Astrocyte of the hippocampus (primary cell): ENCODE measurements around the gene ARHGEF26.

Experiments used
- DNase-seq: peaks from one replicate; pipeline ENCODE4 v3.0.0; 2011; ENCODE audit warnings: low read depth, low spot score

ARHGEF26 gene

GRCh38 chr3:154119951-154120350 lies 1.2 kb upstream of the ARHGEF26 start:
- DNase-seq: no peak

- peak; percentile 67 for DNase-seq
Observed at GRCh38 chr3:154121701-154122551, 736 bp downstream of the ARHGEF26 start.

DNA sequence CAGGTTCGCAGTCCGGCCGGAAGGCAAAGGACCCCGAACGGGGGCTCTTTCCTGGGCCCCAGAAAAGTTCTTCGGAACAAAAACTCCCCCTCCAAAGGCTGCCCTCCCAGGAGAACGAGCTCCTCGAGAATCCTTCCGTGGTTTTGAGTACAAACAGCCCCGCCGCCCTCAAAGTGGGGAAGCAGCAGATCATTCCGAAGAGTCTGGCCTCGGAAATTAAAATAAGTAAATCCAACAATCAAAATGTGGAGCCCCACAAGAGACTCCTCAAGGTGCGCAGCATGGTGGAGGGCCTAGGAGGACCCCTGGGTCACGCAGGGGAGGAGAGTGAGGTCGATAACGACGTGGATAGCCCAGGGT lies 1.3 kb downstream of the ARHGEF26 start:
- peak; percentile 39 for DNase-seq

DNA sequence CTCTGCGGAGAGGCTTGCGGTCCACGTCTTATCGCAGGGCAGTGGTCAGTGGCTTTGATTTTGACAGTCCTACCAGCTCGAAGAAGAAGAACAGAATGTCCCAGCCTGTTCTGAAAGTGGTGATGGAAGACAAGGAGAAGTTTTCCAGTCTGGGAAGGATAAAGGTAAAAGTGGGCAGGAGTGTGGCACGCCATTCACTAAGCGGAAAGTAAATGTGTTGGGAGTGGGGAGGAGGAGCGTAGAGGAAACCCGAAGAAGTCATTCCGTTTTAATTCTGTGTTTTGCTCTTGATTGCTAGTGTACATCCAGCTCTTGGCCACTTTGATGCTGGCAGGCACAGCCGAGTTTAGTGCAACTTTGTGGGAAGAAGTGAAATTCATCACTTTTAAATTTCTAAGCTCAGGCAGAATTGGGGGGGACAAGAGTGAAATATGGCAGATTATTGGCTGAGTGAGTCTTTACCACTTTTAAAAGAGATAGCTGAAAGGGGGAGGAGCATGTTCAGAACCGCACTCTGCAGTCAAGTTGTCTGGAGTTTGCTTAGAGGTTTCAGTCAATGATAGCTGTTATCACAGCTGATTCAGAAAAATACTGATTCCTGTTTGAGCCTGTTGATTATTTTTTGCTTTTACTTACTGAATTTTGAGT lies 1.8 kb downstream of the ARHGEF26 start:
- DNase-seq: peak; percentile 53

DNA sequence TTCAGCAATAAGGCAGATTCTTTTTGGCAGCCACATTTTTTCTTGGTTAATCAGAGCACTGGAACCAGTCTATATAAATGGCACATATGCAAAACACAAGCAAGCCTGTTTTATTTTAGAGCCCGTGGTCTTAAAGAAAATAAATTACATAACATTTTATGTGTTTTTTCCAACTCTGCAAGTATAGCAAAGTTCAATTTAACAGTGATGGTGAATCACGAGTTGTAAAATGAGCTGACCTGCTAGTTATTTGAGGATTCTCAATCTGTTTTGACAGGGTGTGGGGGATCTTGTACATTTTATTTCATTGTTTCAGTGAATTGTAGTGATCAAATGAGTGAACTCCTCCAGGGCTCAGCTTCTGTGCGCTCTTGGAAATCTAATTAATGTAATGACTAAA lies 2.7 kb downstream of the ARHGEF26 start:
- no peak for DNase-seq

DNA sequence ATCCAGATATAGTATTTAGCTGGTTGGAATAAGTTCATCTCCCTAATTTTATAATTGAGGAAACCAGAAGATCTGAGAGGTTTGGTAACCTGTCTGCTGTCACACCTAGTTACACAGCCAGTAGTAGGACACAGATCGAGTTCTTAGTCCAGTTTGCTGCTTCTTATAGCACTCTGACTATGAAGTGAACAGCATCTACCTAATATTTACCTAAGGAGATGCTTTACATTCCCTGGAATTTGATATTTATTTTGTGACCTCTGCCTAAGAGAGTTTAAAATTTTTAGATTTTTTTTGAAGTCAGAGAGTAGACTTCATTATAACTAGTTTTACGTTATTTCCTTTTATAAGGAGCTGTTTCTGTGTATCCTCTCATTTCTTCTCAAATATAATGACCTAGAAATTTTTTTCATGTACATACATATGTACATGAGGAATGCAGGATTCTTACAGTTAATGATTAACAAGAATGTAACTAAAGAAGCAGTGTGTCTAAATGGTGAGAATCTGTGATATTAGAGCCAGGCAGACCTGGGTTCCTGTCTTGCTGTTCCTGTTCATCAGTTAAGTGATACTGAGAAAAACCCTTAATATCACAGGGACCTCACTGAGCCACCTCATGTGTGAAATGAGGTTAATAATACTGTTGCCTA lies 4.3 kb downstream of the ARHGEF26 start:
- no peak for DNase-seq

- no peak for DNase-seq
Observed at GRCh38 chr3:154126651-154127050, 5.5 kb downstream of the ARHGEF26 start.

- DNase-seq: no peak
Observed at GRCh38 chr3:154129625-154130024, 8.4 kb downstream of the ARHGEF26 start.

DNA sequence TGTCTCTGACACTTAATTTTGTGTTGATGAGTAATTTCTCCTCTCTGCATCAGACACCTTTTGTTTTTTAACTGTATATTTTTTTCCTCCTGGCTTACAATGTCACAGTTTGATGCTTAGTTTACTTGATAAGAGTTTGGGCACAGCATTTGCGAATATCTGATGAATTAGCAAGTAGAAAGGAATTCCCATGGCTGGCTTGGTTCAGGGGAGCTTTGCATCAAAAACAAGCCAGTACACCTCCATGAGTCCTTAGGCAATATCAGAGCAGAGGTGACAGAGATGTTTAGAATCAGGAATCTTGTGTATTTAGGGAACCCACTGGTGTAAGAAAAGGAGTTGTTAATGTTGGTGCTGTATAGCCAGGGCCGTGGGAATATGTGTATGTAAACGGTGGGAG lies 9.3 kb downstream of the ARHGEF26 start:
- DNase-seq: peak; percentile 59

DNA sequence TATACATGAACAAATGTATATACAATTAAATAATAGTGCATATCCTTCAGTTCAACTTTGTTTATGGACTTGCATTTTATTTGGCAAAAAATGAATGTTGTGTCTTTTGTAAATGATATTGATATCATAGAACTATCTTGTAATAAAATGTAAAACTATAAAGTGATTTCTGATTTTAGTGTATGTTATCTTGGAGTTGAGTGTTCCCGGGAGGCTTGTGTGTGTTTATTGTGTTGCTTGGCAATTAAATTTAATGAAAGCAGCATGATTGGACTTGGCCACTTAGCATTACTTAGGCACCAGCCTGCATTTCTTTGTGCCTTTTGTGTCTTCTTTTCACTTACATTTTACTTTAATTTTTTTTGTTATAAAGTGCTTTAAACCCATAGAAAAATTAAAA lies 10.6 kb downstream of the ARHGEF26 start:
- no peak for DNase-seq

- no peak for DNase-seq
Observed at GRCh38 chr3:154132777-154133375, 11.7 kb downstream of the ARHGEF26 start.

GRCh38 chr3:154135511-154136173 lies 14.5 kb downstream of the ARHGEF26 start:
- no peak for DNase-seq

- DNase-seq: no peak
Observed at GRCh38 chr3:154137036-154137435, 15.8 kb downstream of the ARHGEF26 start.

DNA sequence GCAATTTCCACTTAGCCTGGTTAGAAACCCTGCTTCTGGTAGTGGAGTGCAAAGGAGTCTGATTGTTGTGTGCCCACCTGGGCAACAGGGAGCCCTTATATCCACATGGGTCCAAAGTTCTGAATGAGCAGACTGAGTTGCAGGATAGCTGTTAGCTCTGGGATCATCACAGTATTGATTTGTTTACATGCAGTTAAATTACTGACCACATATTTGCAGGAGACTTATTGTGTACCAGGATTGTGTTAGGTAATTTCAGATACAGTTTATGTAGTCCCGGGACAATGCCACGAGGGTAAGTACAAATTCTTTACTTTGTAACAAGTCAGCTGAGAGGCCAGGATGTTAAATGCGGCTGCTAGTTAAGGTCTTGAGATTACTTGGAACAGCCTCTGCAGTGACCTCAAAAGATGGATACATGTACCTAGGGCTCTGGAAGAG lies 18.8 kb downstream of the ARHGEF26 start:
- DNase-seq: no peak

DNA sequence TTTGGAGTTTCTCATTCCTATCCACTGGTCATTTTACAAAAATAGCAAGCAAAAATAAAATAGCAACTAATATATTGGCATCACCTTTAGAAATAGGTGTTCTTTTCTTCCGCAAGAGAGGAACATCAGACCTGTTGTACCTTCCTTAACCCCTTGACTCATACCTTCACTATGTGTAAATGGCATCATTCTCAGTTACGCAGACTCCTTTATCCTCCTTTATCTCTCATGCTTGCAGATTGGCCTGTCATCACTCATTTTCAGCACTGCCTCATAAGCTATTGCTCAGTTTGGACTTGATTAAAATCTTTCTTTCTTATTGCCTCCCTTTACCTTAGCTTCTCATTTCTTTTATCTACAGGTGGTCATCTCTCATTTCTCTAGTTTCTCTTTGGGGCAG lies 21.4 kb downstream of the ARHGEF26 start:
- DNase-seq: no peak

DNA sequence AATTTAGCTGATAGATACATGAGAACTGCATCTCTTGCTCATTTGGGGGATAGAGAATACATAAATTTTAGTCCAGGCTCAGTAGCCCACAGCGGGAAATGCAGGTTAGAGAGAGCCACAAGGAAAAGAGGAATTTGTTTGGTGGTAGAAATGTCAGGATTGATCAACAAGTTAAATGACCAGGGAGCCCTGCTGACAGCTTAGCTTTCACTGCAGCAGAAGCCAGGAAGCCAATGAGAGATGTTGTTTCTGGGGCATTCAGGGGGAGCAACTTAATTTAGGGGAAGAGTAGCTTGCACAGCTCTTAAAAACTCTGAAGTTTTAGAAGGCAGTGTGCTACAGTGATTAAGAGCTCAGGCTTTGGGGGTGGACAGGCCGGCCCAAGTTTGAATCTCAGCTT lies 22.7 kb downstream of the ARHGEF26 start:
- DNase-seq: no peak

- peak; percentile 44 for DNase-seq
Observed at GRCh38 chr3:154144825-154145465, 23.8 kb downstream of the ARHGEF26 start.

- DNase-seq: peak; percentile 48
Observed at GRCh38 chr3:154148541-154148940, 27.4 kb downstream of the ARHGEF26 start.

DNA sequence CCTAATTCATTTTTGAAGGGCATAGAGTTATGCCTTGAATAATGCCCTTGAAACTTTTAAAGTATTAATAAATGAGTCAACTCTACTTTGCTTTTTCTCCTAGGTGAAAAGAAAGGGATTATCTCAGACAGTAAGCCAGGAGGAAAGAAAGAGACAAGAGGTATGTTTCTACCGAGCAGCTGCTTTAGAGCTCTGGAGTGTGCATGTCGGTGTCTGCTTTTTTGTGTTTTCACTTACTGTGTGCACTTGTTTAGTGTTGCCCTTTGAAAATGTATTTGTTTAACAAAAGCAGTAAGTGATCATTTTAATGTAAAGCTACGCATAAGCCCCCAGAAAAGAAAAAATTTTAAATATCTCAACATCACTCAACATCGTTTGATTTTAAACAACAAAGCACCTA lies 28.1 kb downstream of the ARHGEF26 start:
- no peak for DNase-seq

- DNase-seq: peak; percentile 80
Observed at GRCh38 chr3:154151969-154152368, 30.8 kb downstream of the ARHGEF26 start.

GRCh38 chr3:154152741-154153140 lies 31.6 kb downstream of the ARHGEF26 start:
- DNase-seq: no peak
